Measurements from ENCODE around the gene SEL1L2.

DNA sequence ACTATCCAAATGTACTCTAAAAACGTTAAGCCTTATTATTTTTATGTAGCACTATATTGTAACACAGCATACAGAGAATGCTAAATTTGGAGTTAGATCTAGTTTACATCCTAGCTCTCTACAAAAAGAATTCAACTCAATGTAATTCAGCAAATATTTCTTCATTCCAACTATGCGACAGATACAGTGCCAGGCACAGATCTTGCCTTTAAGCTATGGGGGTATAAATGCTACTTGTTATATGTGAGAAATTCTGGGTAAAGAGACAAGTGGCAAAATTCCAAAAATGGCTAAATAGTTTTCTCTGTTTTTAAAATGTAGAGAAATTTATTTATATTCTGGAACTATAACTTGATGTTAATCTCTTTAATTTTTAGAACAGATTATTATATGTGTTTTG lies 63.2 kb downstream of the SEL1L2 start:
- TF ChIP-seq, protein P1, sequence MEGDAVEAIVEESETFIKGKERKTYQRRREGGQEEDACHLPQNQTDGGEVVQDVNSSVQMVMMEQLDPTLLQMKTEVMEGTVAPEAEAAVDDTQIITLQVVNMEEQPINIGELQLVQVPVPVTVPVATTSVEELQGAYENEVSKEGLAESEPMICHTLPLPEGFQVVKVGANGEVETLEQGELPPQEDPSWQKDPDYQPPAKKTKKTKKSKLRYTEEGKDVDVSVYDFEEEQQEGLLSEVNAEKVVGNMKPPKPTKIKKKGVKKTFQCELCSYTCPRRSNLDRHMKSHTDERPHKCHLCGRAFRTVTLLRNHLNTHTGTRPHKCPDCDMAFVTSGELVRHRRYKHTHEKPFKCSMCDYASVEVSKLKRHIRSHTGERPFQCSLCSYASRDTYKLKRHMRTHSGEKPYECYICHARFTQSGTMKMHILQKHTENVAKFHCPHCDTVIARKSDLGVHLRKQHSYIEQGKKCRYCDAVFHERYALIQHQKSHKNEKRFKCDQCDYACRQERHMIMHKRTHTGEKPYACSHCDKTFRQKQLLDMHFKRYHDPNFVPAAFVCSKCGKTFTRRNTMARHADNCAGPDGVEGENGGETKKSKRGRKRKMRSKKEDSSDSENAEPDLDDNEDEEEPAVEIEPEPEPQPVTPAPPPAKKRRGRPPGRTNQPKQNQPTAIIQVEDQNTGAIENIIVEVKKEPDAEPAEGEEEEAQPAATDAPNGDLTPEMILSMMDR (IDR thresholded peaks at IDR 0.05 in 8 of 11, conservative IDR thresholded peaks at IDR 0.05 in 3 of 11): no peak
- TF ChIP-seq POLR2A (IDR thresholded peaks at IDR 0.05): no peak
- TF ChIP-seq POLR2AphosphoS5 (IDR thresholded peaks at IDR 0.05): no peak

All from spleen (tissue), 7 donors.